Islet precursor cell (in vitro differentiated cells): ENCODE data around the gene RHBG.

Experiments
- DNase-seq: peaks from one replicate; pipeline ENCODE4 v3.0.0-alpha.2; 2018

Gene RHBG

DNA sequence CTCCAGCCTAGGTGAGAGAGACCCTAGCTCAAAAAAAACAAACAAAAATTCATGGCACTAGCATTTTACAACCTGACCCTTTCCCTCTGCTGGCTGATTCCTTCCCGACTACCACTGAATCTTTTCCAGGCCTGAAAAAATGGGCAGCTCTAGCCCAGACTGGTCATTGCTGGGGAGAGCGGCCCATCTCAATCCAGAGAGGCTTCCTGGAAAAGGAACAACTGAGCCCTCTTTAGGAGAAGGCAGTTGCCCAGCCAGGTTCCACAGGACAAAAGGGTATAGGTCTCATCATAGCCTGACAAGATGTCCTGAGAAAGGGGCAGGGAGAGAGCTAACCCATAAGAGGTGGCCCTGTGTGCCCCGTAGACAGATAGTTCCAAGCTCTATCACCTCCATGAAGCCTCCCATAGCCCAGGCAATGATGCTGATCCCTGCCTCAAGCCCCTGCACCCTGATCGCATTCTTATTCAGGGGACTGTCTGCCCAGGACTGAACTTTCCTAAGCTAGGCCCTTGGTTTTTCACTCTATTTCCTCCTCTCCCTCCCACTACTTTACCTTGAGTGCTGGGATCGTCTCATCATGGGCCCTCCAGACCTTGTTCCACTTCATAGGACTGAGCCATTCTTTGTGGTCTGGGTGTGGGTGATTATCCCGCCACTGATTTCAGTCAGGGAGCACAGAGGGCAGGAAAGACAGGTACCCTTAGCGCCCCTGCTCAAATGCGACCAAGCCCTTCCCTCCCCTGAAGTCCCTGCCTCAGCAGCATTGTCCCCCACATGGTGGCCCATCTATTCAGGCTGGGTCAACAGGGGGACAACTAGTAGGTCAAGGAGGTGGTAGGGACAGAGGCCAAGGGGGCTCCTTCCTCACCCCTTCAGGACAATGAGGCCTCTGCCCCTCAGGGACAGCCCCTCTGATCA lies 18.2 kb downstream of the RHBG start:
- no peak for DNase-seq

DNA sequence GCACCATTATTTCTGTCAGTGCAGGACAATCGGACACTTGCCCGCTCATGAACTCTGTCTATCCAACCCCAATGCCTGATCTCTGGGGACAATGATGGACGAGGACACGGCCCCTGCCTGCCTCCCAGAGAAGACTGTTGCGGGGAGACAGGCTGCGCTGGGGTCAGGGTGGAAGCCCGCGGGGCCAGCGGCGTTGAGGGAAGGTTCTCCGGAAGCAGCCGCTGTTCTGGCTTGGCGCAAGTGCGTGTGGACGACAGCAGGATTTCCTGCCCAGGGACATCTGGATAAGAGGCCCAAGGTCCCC lies 18.8 kb downstream of the RHBG start:
- no peak for DNase-seq

DNA sequence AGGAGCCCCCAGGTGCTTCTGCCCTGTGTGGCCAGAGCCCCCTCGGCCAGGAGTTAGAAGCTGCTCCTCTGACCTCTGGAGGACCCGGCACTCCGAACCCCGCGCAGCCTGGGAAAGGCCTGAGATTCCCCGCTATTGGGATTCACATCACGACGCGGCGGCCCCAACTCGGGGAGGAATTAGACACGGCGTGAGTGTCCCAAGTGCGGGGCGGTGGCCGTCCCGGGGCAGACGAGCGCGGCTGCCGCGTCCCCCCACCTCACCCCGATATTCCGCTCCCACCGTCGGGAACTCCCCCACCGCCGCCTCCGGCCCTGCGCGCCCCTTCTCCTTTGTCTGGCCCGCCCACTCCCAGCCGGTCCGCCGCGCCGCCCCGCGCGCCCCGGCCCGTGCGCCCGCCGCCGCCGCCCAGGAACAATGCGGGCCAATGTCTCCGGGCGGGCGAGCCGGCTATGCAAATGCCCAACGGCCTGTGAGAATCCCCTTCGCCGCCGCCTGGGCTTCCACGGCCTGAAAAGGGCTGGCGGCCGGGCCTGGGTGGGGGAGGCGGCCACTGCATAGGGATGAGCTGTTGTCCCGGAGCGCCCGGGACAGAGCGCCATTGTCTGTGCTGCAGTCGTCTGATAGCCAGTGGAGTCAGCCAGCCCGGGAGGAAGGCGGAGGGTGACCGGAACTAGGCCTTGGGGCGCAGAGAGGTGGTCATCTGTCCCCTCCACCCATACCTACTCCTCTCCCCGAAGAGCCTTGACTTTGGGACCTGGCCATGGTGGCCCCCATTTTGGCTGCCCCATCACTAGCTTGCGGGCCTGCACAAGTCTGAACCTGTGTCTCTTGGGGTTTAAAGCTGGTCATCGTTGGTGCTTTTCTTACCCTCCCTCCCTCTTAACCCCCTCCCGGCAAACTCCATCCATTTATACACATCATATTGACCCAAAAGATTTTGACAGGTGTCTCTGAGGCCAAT lies 19.4 kb downstream of the RHBG start:
- peak; percentile 94 for DNase-seq

DNA sequence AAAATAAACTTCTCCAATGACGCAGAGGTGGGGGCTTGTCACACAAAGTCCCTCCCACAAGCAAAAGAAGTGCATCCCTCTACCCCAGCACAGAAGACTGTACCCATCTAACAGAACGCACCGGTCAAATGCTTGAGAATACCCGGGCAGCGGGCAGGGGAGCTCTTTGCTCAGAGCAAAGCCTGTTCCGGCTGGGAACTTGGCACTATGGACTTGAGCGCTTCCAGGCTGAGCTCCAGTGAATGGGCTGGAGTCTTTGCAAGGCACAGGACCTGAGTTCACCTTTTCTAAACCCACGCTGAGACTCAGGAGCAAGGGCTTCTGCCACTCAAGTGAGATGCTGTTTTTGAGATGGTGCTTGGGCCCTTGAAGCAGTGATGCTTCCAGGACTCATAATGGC lies 20.3 kb downstream of the RHBG start:
- no peak for DNase-seq

DNA sequence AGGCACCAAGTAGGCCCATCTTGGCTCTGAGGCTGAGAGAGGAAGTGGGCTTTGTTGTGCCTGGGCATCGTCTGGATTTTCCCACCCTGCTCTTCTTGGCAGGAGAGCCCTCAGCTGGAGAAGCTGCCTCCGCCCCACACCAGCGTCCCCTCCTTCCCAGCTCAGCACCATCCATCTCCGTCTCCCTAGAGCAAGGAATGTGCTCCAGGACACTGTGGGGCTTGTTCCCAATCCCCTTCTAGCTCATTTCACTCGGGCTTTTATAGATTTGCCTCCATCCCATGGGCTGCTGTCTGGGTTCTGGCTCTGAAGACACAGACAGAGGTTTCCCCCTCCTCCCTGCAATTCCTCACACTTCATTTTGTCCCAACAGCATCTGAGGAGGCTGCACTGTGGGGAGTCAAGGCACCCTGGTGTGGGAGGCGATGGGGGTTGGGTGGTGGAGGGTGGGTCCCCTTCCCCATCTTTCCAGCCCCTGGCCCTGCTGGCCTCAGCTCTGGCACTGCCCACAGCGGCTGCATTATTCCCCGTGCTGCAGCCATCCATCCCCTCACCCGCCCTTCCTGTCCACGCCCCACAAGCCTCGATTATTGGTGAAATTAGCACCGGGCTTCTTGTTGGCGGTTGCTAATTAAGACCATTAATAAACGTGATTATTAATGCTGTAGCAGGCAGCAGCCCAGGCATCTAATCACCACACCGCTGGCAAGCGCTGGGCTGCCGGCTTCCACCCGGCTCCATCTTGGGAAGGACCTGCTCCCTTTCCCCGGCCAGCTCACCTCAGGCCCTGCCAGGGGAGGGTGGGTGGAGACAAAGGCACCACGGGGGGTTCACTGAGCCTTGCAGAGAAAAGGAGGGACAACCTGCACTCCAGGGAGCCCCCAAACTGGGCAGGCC lies 21.7 kb downstream of the RHBG start:
- no peak for DNase-seq

DNA sequence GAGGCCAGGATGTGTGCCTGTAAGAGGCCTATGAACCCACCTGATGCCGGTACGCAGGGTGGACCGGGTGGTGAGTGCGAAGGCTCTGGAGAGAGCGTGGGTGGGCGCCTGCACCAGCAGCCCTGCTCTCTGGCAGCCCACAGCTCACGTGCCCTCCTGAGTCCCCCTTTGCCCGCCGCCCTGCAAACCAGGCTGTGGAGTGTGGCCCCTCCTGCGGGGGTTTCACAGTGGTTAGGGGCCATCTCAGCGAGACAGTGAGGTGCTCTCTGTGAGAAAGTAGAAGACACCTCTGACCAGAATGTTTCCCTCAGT lies 22.3 kb downstream of the RHBG start:
- no peak for DNase-seq

DNA sequence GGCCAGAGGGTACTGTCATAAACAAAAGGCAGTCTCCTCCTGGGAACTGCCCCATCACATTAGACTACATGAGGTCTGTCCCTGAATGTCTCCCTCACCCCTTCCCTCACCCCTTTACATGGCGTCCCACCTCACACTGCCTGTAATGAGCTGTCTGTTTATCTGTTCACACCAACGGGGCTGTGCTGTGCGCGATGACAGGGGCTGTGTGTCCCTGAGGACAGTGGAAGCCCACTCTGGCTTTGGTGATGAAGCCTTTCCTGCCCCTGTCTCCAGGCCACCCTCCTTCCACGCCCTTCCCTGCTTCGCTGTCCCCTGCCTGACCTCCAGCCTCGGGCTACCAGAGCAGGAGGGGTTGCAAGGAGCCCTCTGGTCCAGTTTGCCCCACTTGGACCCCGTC lies 22.7 kb downstream of the RHBG start:
- DNase-seq, result no peak

DNA sequence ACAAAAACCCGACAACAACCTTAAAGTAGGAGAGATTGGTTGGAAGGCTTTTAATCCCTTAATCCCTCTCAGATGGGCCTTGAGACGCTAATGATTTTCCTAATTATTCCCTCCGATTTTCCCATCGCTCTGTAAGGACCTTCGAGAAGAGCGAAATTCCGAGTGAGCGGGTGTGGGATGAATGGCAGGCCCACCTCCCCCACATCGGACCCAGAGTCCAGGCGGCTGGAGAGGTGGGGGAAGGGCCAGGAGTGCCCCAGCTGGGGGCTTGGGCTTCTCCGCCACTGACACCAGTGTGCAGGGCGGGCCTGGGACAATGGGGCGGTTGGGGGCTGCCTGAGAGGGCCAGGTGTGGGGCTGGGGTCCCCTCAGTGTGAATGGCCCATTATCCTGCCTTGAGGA lies 23.4 kb downstream of the RHBG start:
- DNase-seq, result peak; percentile 71

DNA sequence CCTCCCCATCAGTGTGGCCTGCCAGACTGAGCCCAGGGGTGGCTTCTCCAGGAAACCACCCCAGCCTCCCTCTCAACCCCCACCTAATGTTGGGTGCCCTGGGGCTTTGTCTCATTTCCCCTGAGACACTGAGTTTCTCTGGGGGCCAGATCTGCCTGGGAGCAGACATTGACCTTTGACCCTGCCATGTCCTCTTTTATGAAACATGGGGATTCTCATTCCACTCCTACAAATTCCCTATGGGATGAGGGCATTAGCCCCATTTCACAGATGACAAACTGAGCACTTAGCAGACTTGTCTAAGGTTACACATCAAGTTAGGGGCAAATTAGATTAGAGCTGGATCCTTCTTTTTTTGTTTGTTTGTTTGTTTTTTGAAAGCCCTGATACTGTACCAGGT lies 24.1 kb downstream of the RHBG start:
- no peak for DNase-seq

DNA sequence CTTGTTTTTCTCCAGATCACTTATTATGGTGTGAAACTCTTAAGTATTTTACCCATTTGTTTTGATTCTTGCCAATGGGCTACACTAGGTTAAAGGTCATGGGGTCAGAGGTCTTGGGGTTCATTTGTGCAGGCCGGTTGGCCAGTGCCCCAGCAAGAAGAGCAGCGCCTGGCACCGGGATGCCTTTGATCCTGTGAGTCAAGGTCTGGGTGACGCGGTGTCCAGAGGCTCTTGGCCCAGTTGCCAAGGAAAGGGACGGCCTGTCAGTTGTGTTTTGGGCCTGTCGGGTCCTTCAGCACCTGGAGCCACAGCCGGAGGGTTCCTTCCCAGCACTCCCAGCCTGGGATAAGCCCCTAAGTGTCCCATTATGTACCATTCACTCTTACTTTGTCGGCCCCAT lies 25.1 kb downstream of the RHBG start:
- DNase-seq, result no peak

DNA sequence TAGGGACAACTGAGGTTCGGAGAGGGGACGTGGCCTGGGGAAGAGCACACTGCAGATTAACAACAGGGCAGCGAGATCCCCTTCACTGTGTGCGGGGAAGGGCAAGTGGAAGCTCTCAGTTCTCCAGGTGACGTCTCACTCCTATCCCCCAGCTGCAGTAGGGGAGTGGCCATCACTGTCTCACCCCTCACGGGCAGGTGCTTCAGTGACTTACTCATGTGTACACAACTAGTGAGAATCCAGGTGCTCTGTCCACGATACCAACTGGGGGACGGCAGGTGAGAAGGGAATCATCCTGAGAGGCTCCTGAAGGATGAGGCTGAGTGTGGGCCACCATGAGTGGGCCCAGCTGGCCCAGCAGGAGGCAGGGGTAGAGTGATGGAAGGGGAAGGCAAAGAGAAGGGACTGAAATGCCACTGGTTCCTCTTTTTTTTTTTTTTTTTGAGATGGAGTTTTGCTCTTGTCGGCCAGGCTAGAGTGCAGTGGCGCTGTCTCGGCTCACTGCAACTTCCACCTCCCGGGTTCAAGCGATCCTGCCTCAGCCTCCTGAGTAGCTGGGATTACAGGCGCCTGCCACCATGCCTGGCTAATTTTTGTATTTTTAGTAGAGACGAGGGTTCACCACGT lies 25.9 kb downstream of the RHBG start:
- DNase-seq, result no peak

DNA sequence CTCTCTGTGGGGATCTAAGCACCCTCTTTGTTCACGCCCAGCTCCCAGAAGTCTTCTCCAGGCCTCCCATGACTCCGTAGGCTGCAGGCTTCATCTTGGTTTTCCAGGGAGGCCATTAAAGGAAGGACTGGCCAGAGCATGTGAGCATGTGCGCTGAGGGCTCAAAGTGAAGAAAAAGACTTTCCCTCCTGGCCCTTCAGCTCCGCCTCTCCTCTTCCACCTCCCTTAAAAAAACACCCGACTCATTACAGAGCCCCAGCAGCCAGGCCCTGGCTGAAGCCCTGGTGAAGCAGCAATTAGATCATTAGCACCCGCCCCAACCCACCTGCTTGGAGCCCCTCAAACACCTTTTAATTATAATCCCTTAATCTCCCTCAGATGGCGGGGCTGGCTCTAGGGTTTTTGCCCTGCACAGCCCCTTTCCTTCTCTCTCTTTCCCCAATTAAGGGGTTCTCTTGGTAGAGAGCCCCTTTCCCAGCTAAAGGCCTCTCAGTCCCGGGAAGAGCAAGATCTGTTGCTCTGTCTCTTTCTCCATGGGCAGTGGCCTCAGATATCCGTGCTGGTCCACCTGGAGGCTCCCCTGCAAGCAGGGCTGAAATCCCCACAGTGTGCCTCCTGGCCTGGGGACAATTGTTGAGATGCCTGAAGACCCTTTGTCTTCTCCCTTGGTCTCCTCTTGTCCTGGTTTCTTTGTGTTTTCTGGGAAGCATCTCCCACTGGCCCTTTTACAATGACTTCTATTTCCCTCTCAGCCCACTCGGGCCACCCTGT lies 30.5 kb downstream of the RHBG start:
- DNase-seq, result peak; percentile 66

DNA sequence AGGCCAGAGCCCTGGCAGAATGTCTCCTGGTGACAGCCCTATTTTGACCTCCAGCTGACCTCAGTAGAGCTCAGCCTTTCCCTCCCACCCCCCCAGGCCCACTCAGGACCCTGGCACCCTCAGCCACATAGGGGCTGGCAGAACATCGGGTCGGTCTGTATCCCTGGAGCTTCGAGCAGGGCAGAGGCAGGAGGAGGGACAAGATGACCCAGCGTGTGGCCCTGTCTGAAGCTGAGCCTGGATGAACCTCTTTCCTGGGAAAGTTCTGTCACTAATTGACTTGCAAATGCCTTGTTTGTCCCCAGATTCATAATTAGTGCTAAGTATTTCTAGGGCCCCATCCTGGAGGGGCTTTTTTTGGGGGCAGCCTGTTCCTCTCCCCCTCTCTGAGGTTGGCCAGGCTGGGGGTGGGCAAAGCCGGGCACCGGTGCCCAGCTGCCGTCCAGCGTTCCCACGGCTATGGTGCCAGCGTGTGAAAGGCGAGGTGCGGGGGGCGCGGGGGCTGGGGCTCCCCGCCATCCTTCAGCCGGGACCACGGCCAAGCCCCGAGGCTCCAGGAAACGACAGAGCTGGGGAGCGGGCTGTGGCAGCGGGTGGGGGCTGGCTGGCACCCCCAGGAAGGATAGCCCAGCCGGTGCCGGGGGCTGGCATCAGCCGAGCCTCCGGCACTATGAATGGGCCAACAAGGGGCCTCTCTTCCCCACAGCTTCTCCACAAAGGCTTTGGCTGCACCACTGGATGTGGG lies 31.4 kb downstream of the RHBG start:
- no peak for DNase-seq

DNA sequence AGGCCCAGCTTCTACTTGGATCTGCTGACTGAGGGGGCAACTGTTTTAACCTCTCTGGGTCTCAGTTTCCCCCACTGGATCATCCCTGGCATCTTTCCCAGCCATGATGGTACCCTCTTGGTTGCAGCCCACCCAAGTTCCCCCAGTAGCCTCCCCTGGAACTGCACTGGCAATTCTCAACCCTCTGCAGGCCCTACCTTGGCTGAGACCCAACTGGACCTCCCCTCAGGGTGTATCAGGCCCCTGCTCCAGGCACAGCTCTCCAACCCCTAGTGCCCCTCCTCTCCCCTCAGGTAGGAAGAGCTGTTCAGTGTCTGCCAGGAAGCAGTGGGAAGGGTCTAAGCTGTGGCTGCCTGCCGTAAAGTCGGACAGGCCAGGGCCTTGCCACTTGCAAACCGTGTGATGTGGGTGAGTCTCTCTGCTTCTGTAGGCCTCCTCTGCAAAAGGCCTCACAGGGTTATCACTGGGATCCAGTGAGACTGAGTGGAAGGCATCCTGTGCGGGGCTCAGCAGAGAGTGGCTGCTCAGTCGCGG lies 32.1 kb downstream of the RHBG start:
- peak; percentile 79 for DNase-seq

DNA sequence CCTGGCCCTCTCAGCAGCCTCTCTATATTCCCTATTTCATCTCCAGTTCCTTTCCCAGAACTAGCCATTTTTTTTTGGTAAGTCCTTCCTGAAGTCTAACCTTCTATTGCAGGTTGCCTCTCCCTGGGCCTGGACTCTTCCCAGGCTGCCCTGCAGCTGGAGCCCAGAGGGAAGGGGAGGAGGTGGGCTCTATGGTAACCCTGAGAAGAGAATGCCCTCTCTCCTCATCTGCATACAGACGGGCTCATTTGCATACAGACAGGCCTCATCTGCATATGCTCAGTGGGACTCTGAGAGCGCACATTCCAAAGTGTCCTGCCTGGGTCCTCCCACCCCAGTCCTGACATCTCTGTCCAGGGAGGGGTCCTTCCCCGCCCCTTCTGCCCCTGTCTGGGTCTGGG lies 32.7 kb downstream of the RHBG start:
- peak; percentile 75 for DNase-seq

DNA sequence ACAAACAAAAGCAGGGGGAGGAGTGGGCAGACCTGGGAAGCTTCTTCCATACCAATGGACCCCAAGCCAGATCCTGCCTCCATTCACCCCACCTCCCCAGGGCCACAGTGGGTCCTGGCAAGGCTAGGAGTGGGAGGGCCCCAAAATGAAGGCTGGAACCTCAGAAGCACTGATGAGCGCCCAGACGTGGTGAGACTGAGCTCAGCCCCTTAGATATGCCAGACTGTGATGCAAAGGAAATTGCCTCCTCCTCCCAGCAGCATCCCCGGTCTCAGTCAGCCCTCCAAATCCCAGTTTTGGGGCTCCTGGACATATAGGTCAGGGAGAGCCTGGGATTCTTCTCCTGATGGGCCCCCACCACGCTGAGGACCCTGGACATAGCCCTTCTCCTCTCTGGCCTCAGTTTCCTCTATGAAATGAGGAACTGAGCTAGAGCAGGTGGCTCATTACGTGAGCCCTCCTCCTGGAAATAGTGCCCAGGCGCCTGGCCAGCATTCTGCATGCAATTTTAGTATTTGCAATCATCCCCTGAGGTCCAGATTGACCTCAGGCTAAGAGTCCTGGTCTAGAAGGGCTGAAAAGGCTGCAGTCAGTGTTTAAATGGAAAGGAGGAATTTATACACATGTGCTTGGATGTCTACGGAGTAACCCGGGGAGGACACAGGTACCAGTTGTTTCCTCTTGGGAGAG lies 33.5 kb downstream of the RHBG start:
- no peak for DNase-seq

DNA sequence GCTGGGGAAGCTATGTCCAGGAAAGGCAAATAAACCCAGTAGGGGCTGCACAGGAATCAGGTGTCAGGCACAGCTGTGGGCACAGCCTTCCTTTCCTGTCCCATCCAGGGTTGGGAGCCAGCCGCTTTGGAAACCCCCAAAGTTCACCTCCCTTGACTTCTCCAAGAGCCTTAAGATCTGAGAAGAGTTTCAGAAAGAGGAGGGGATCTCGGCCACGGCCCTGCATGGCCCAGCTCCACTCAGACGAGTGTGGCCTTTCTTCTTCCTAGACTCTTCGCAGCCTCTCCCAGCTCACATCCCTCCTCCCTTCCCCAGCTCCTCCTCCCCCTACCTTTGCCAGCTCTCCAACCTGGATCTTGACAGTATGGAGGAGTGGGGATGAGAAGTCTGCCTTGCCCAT lies 36.7 kb downstream of the RHBG start:
- DNase-seq, result no peak

DNA sequence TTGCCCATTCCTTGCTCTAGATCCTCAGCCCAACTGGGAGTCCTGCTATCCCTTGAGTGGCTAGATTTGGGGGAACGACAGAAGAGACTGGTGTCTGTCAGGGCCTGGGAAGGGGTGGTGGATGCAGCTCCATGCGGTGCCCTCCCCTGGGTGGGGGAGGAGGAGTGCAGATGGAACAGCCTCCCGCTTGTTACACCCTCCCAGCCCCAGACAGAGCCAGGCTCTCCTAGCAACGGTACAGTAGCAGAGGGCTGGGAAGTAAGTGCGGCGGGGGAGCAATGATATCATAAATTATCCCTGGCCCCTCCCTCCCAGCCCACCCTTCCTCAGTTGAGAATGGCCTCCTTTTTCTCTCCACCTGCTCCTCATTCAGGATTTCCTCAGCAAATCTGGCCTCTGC lies 37.2 kb downstream of the RHBG start:
- DNase-seq, result no peak

DNA sequence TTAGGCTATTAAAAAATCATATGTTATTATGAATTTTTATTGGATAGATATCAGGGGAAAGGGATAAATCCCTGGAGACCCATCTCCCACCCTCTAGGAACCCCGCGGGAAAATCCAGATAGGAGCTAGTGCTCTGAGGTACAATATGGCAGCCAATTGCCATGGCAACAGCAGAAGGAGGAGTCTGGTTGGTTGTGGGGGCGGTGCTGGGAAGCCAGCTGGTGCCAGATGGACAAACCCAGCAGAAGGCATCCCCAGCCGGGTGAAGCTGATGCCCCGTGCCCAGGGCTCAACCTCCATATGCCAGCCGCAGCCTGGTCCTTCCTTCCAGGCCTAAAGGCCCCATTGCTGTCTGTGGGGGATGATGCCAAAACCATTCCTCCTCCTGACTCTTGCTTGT lies 38.3 kb downstream of the RHBG start:
- no peak for DNase-seq

DNA sequence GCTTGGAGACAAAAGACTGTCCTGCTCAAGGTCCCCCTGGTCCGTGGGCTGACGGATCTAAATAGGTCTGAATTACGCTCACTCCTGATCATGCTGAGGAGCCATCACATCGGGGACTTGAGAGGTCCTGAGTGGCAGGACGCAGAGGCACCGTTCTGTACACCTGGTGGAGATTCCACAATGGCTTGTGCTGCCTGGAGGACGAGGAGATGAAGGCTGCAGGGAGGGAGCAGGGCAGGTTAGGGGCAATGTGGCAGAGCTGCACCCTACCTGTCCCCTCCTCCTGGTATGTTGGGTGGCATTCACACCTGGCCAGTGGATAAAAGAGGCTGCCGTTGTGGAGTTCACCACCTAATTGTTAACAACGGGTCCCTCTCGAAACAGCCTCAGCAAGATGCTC lies 38.7 kb downstream of the RHBG start:
- no peak for DNase-seq
